Neural cell (in vitro differentiated cells): ENCODE results near the gene CLHC1. TPM values are rescaled to one million over a fixed set of nuclear protein-coding genes. Genes with fewer than 3 reads are reported as not detected.

ENCODE experiments used
- H2AFZ ChIP-seq: fragments of 200-600, 300-800 bp; sonication (generic), shearing (Covaris generic); 2 replicates; pipeline ENCODE4 v1.6.0; 2014; ENCODE audit warnings: low read depth, mild to moderate bottlenecking, antibody characterized with exemption, low read length, moderate library complexity
- H3F3A ChIP-seq: fragments of 200-600 bp; shearing (Covaris generic); 2 replicates; pipeline ENCODE4 v1.6.1; 2016; ENCODE audit warnings: mild to moderate bottlenecking, moderate library complexity, mixed read lengths, antibody characterized with exemption, low read length; ENCODE audit not compliant: insufficient read depth, poor library complexity, severe bottlenecking
- H3K27ac ChIP-seq: fragments of 200-600, 300-800 bp; sonication (generic), shearing (Covaris generic); 2 replicates; pipeline ENCODE4 v1.5.1; 2014; ENCODE audit warnings: mild to moderate bottlenecking, low read length, moderate library complexity
- H3K27me3 ChIP-seq: fragments of 300-800, 200-600 bp; sonication (generic), shearing (Covaris generic); 2 replicates; pipeline ENCODE4 v1.6.0; 2014; ENCODE audit warnings: mild to moderate bottlenecking, low read depth, low read length, moderate library complexity; ENCODE audit not compliant: insufficient read depth
- H3K36me3 ChIP-seq: fragments of 300-800, 200-600 bp; sonication (generic), shearing (Covaris generic); 2 replicates; pipeline ENCODE4 v1.5.1; 2014; ENCODE audit warnings: mild to moderate bottlenecking, antibody characterized with exemption, low read length, moderate library complexity; ENCODE audit not compliant: insufficient read depth
- H3K4me2 ChIP-seq: fragments of 300-800, 200-600 bp; sonication (generic), shearing (Covaris generic); 2 replicates; pipeline ENCODE4 v1.6.0; 2014; ENCODE audit warnings: mild to moderate bottlenecking, low read length
- H3K4me3 ChIP-seq: fragments of 300-800, 200-600 bp; sonication (generic), shearing (Covaris generic); 2 replicates; pipeline ENCODE4 v1.5.1; 2014; ENCODE audit warnings: mild to moderate bottlenecking, low read length, moderate library complexity
- H3K79me2 ChIP-seq: fragments of 200-600 bp; shearing (Covaris generic); replicated peaks from 2 replicates; pipeline ENCODE4 v1.6.0; 2014; ENCODE audit warnings: mild to moderate bottlenecking, low read length, moderate library complexity; ENCODE audit not compliant: insufficient read depth
- H3K9ac ChIP-seq: fragments of 300-800, 200-600 bp; sonication (generic), shearing (Covaris generic); 2 replicates; pipeline ENCODE4 v1.6.1; 2016; ENCODE audit warnings: mild to moderate bottlenecking, low read length, mixed read lengths
- H3K9me2 ChIP-seq: fragments of 200-600 bp; shearing (Covaris generic); 2 replicates; pipeline ENCODE4 v1.6.1; 2016; ENCODE audit warnings: mild to moderate bottlenecking, low read length, mixed read lengths; ENCODE audit not compliant: insufficient read depth
- H3K9me3 ChIP-seq: fragments of 200-600, 300-800 bp; sonication (generic), shearing (Covaris generic); 2 replicates; pipeline ENCODE4 v1.6.1; 2016; ENCODE audit warnings: mild to moderate bottlenecking, mixed run types, low read length, moderate library complexity, mixed read lengths
- H4K20me1 ChIP-seq: fragments of 200-600 bp; shearing (Covaris generic); 2 replicates; pipeline ENCODE4 v1.6.1; 2016; ENCODE audit warnings: mild to moderate bottlenecking, mixed run types; ENCODE audit not compliant: insufficient read depth
- EP300 ChIP-seq: fragments of 450-650 bp; conservative IDR thresholded peaks from 2 replicates; pipeline ENCODE4 v1.6.1; 2014; ENCODE audit warnings: antibody characterized with exemption, mild to moderate bottlenecking, moderate library complexity; ENCODE audit not compliant: poor library complexity, severe bottlenecking
- EZH2 ChIP-seq: fragments of 200-600, 300-800 bp; shearing (Covaris generic), sonication (generic); IDR thresholded peaks from 2 replicates; pipeline ENCODE4 v1.6.1; 2014; ENCODE audit warnings: antibody characterized with exemption, low read length, borderline replicate concordance, mild to moderate bottlenecking; ENCODE audit not compliant: insufficient read depth, poor library complexity, severe bottlenecking
- MXI1 ChIP-seq: fragments of 450-650 bp; conservative IDR thresholded peaks from 2 replicates; pipeline ENCODE4 v1.6.1; 2014; ENCODE audit warnings: antibody characterized with exemption, mild to moderate bottlenecking; ENCODE audit not compliant: poor library complexity, severe bottlenecking
- POLR2AphosphoS5 ChIP-seq: IDR thresholded peaks from 2 replicates; pipeline ENCODE4 v1.6.1; 2012
- RAD21 ChIP-seq: fragments of 450-650 bp; conservative IDR thresholded peaks from 2 replicates; pipeline ENCODE4 v1.6.1; 2014; ENCODE audit warnings: antibody characterized with exemption, mild to moderate bottlenecking, moderate library complexity
- REST ChIP-seq: IDR thresholded peaks from 2 replicates; pipeline ENCODE4 v1.6.1; 2012; ENCODE audit warnings: borderline replicate concordance
- SMC3 ChIP-seq: fragments of 450-650 bp; conservative IDR thresholded peaks from 2 replicates; pipeline ENCODE4 v1.6.1; 2014; ENCODE audit warnings: antibody characterized with exemption, mild to moderate bottlenecking, moderate library complexity; ENCODE audit not compliant: poor library complexity
- TAF1 ChIP-seq: IDR thresholded peaks from 2 replicates; pipeline ENCODE4 v1.6.1; 2012; ENCODE audit warnings: low read depth
- polyA plus RNA-seq: library from polyadenylated mRNA; depleted of rRNA; stranded (reverse); fragments of >200 nt; gene quantifications from 2 replicates; pipeline ENCODE4 v1.2.3, GENCODE V29; 2014
- TF ChIP-seq, protein P1 (sequence below): fragments of 450-650 bp; IDR thresholded peaks from 2 replicates; pipeline ENCODE4 v1.5.1; 2014; ENCODE audit warnings: antibody characterized with exemption, mild to moderate bottlenecking, moderate library complexity; ENCODE audit not compliant: poor library complexity, severe bottlenecking

CLHC1 gene
- polyA plus RNA-seq, 1 donor from 2014 or later, result 43.6 TPM

- H3K4me3 ChIP-seq, result no peak overlapping the region
- no peaks in the 10 kb centered on the region for H3K36me3 ChIP-seq
- no peaks in the 10 kb centered on the region for H3K27me3 ChIP-seq
- no peak overlapping the region for H3K4me2 ChIP-seq
- no peaks in the 10 kb centered on the region for H3F3A ChIP-seq
- no peaks in the 10 kb centered on the region for H4K20me1 ChIP-seq
- no peaks in the 10 kb centered on the region for H3K9me2 ChIP-seq
- H3K9me3 ChIP-seq, result no peaks in the 10 kb centered on the region
- H2AFZ ChIP-seq, result no peak overlapping the region
- no peak overlapping the region for H3K9ac ChIP-seq
- no peaks in the 10 kb centered on the region for H3K79me2 ChIP-seq
- no peak for TF ChIP-seq SMC3
- no peak for TF ChIP-seq RAD21
- TF ChIP-seq MXI1, result no peak
- no peak for TF ChIP-seq POLR2AphosphoS5
- TF ChIP-seq EP300, result no peak
- TF ChIP-seq TAF1, result no peak
- TF ChIP-seq, protein P1, sequence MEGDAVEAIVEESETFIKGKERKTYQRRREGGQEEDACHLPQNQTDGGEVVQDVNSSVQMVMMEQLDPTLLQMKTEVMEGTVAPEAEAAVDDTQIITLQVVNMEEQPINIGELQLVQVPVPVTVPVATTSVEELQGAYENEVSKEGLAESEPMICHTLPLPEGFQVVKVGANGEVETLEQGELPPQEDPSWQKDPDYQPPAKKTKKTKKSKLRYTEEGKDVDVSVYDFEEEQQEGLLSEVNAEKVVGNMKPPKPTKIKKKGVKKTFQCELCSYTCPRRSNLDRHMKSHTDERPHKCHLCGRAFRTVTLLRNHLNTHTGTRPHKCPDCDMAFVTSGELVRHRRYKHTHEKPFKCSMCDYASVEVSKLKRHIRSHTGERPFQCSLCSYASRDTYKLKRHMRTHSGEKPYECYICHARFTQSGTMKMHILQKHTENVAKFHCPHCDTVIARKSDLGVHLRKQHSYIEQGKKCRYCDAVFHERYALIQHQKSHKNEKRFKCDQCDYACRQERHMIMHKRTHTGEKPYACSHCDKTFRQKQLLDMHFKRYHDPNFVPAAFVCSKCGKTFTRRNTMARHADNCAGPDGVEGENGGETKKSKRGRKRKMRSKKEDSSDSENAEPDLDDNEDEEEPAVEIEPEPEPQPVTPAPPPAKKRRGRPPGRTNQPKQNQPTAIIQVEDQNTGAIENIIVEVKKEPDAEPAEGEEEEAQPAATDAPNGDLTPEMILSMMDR, result no peak
- no peak for TF ChIP-seq EZH2
- TF ChIP-seq REST, result no peak
- no peak overlapping the region for H3K27ac ChIP-seq
Measured at GRCh38 chr2:55136138-55136541, 96.0 kb downstream of the CLHC1 start.

GRCh38 chr2:55135491-55135890 is 96.6 kb downstream of the CLHC1 start:
- Histone ChIP-seq H2AFZ (no peak overlapping the region), H3K4me2 (no peak overlapping the region), H3K79me2 (no peaks in the 10 kb centered on the region), H3K9me3 (no peaks in the 10 kb centered on the region), H4K20me1 (no peaks in the 10 kb centered on the region), H3K9me2 (no peaks in the 10 kb centered on the region), H3K36me3 (no peaks in the 10 kb centered on the region), H3K27ac (no peak overlapping the region), H3K4me3 (no peak overlapping the region), H3F3A (no peaks in the 10 kb centered on the region), H3K27me3 (no peaks in the 10 kb centered on the region), H3K9ac (no peak overlapping the region)
- TF ChIP-seq SMC3 (no peak), TAF1 (no peak), POLR2AphosphoS5 (no peak), EZH2 (no peak), EP300 (no peak), RAD21 (no peak), MXI1 (no peak), REST (no peak)
- TF ChIP-seq, protein P1, result no peak
